Measurements from ENCODE around the gene MAD1L1. TPM values are rescaled to one million over a fixed set of nuclear protein-coding genes. Genes with fewer than 3 reads are reported as not detected.

Gene MAD1L1
- total RNA-seq, 1 experiment from 2014 or later: 38.5 TPM

DNA sequence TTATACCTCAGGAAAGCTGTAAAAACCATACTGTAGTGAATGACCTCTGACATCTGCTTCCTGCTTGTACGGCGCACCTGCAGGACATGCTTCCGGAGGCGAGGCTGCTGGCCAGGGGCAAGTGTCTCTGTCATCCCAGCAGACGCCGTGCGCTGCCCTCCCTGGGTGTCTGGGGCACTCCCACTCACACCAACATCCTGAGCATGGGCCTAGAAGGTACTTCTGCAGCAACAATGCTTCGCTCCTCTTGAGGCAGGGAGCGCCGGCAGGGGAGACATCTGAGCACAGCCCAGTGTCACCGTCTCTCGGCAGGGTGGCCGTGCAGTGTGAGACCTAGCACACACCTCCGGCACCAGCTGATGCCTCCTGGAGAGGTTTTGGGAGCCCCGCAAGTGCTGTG is 269.2 kb downstream of the MAD1L1 start (continued):
- TF ChIP-seq, protein P1, sequence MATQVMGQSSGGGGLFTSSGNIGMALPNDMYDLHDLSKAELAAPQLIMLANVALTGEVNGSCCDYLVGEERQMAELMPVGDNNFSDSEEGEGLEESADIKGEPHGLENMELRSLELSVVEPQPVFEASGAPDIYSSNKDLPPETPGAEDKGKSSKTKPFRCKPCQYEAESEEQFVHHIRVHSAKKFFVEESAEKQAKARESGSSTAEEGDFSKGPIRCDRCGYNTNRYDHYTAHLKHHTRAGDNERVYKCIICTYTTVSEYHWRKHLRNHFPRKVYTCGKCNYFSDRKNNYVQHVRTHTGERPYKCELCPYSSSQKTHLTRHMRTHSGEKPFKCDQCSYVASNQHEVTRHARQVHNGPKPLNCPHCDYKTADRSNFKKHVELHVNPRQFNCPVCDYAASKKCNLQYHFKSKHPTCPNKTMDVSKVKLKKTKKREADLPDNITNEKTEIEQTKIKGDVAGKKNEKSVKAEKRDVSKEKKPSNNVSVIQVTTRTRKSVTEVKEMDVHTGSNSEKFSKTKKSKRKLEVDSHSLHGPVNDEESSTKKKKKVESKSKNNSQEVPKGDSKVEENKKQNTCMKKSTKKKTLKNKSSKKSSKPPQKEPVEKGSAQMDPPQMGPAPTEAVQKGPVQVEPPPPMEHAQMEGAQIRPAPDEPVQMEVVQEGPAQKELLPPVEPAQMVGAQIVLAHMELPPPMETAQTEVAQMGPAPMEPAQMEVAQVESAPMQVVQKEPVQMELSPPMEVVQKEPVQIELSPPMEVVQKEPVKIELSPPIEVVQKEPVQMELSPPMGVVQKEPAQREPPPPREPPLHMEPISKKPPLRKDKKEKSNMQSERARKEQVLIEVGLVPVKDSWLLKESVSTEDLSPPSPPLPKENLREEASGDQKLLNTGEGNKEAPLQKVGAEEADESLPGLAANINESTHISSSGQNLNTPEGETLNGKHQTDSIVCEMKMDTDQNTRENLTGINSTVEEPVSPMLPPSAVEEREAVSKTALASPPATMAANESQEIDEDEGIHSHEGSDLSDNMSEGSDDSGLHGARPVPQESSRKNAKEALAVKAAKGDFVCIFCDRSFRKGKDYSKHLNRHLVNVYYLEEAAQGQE (IDR thresholded peaks at IDR 0.05; ENCODE audit: low read depth): no peak
- TF ChIP-seq EZH2phosphoT487 (IDR thresholded peaks at IDR 0.05; ENCODE audit: borderline replicate concordance): no peak
- TF ChIP-seq POLR2AphosphoS5 (IDR thresholded peaks at IDR 0.05; ENCODE audit: low read depth, low read length): no peak

DNA sequence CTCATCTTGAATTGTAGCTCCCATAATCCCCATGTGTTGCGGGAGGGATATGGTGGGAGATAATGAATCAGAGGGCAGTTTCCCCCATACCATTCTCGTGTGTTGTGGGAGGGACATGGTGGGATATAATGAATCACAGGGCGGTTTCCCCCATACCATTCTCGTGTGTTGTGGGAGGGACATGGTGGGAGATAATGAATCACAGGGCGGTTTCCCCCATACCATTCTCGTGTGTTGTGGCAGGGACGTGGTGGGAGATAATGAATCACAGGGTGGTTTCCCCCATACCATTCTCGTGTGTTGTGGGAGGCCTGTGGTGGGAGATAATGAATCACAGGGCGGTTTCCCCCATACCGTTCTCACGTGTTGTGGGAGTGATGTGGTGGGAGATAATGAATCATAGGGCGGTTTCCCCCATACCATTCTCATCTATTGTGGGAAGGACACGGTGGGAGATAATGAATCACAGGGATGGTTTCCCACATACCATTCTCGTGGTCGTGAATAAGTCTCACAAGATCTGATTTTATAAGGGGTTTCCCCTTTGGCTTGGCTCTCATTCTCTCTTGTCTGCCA is 271.0 kb downstream of the MAD1L1 start:
- H3K4me3 ChIP-seq (replicated peaks in 1 of 2; ENCODE audit: low read depth in 1 of 2, low read length in 2 of 2): no peak overlapping the region
- ChIA-PET POLR2A (no interaction called here), RAD21 (ENCODE audit: low non-redundant PET in 1 of 2, low total read pairs in 2 of 2, uncharacterized antibody in 2 of 2, unreplicated experiment in 2 of 2) (no interaction called here), CTCF (no interaction called here)
- ATAC-seq: peak; percentile 64; the same call in 1 of the 2 replicates
- H3K4me2 ChIP-seq (ENCODE audit: low read length): no peak overlapping the region
- peaks cover 0 to 15% of the 10 kb centered on the region in 2 experiments; a peak in 3 of 4 replicates for H3K4me1 ChIP-seq (ENCODE audit: control insufficient read depth in 1 of 2, insufficient read depth in 2 of 2, low read length in 2 of 2)
- intact Hi-C loops (cut with micrococcal nuclease): no loop called here
- H3K27ac ChIP-seq (ENCODE audit: low read depth, low read length): peak overlapping the region; percentile 28; the same call in 1 of the 2 replicates
- H2AFZ ChIP-seq (ENCODE audit: low read depth, low read length, poor library complexity, severe bottlenecking): no peak overlapping the region
- peaks cover 0 to 4% of the 10 kb centered on the region in 2 experiments; a peak in 1 of 4 replicates for H3K9me3 ChIP-seq (ENCODE audit: control insufficient read depth in 1 of 2, insufficient read depth in 1 of 2, low read depth in 1 of 2, low read length in 2 of 2)
- BruUV-seq (replicated peaks): no TSS peak
- DNase-seq (ENCODE audit: low read depth, low spot score): peak; percentile 49
- TF ChIP-seq, protein P1 (IDR thresholded peaks at IDR 0.05; ENCODE audit: low read depth): no peak
- no peak for TF ChIP-seq CEBPB (IDR thresholded peaks at IDR 0.05; ENCODE audit: low read depth)
- TF ChIP-seq YY1 (IDR thresholded peaks at IDR 0.05; ENCODE audit: extremely low read depth, insufficient replicate concordance, low read depth, low read length): no peak
- TF ChIP-seq SRF (IDR thresholded peaks at IDR 0.05; ENCODE audit: low read depth): 0 out of 2 replicates have a peak, but pooled peaks have one; percentile 40
- TF ChIP-seq SP1 (IDR thresholded peaks at IDR 0.05; ENCODE audit: low read depth): peak; percentile 44
- peak; percentile 60 for TF ChIP-seq FOSL1 (IDR thresholded peaks at IDR 0.05; ENCODE audit: low read depth)
- TF ChIP-seq, protein P2, sequence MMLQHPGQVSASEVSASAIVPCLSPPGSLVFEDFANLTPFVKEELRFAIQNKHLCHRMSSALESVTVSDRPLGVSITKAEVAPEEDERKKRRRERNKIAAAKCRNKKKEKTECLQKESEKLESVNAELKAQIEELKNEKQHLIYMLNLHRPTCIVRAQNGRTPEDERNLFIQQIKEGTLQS (IDR thresholded peaks at IDR 0.05): no peak
- peak; percentile 62 for TF ChIP-seq JUND (IDR thresholded peaks at IDR 0.05)
- no peak for TF ChIP-seq ZFX (IDR thresholded peaks at IDR 0.05)
- no peak for TF ChIP-seq POLR2AphosphoS5 (IDR thresholded peaks at IDR 0.05; ENCODE audit: low read depth, low read length)
- no peaks in the 10 kb centered on the region for H3K9me2 ChIP-seq (ENCODE audit: insufficient read depth)
- H3K79me2 ChIP-seq (ENCODE audit: insufficient read depth, low read length): no peaks in the 10 kb centered on the region
- 0 out of 4 replicates have a peak, but pooled peaks cover 0 to 3% of the 10 kb centered on the region in 2 experiments for H3K36me3 ChIP-seq (ENCODE audit: control insufficient read depth in 1 of 2, insufficient read depth in 2 of 2, low read length in 2 of 2)
- no peaks in the 10 kb centered on the region for H4K20me1 ChIP-seq (ENCODE audit: insufficient read depth)
- no peak overlapping the region for H3K9ac ChIP-seq (ENCODE audit: low read length)
- no peaks in the 10 kb centered on the region for H3K27me3 ChIP-seq (ENCODE audit: insufficient read depth, low read length)
